ENCODE data around the gene PDGFA.

The PDGFA gene

GRCh38 chr7:459584-460373 is 59.9 kb downstream of the PDGFA start:
- H3K27me3 ChIP-seq (ENCODE audit: control insufficient read depth, insufficient read depth, low read length) = no peaks in the 10 kb centered on the region
- no peak overlapping the region for H3K4me3 ChIP-seq (ENCODE audit: low read depth, low read length)
- H3K27ac ChIP-seq (ENCODE audit: low read depth, low read length) = no peak overlapping the region
- H3K4me1 ChIP-seq (ENCODE audit: control insufficient read depth, insufficient read depth, low read length) = peaks cover 9% of the 10 kb centered on the region; the same call in 1 of the 2 replicates
- H3K9me3 ChIP-seq (ENCODE audit: control insufficient read depth, insufficient read depth, low read length) = no peaks in the 10 kb centered on the region
- no peak overlapping the region for H3K9ac ChIP-seq (ENCODE audit: low read depth, low read length)
- no peaks in the 10 kb centered on the region for H3K36me3 ChIP-seq (ENCODE audit: control insufficient read depth, insufficient read depth, low read length)

GRCh38 chr7:458511-459245 is 61.0 kb downstream of the PDGFA start:
- Histone ChIP-seq H3K27ac (ENCODE audit: low read depth, low read length) (no peak overlapping the region), H3K9me3 (ENCODE audit: control insufficient read depth, insufficient read depth, low read length) (no peaks in the 10 kb centered on the region), H3K4me3 (ENCODE audit: low read depth, low read length) (no peak overlapping the region), H3K4me1 (ENCODE audit: control insufficient read depth, insufficient read depth, low read length) (peaks cover 9% of the 10 kb centered on the region; the same call in 1 of the 2 replicates), H3K27me3 (ENCODE audit: control insufficient read depth, insufficient read depth, low read length) (no peaks in the 10 kb centered on the region), H3K36me3 (ENCODE audit: control insufficient read depth, insufficient read depth, low read length) (no peaks in the 10 kb centered on the region), H3K9ac (ENCODE audit: low read depth, low read length) (no peak overlapping the region)

GRCh38 chr7:457814-458510 is 61.7 kb downstream of the PDGFA start:
- no peaks in the 10 kb centered on the region for H3K36me3 ChIP-seq (ENCODE audit: control insufficient read depth, insufficient read depth, low read length)
- H3K27ac ChIP-seq (ENCODE audit: low read depth, low read length) = no peak overlapping the region
- H3K9ac ChIP-seq (ENCODE audit: low read depth, low read length) = no peak overlapping the region
- peaks cover 10% of the 10 kb centered on the region; the same call in 1 of the 2 replicates for H3K4me1 ChIP-seq (ENCODE audit: control insufficient read depth, insufficient read depth, low read length)
- no peaks in the 10 kb centered on the region for H3K9me3 ChIP-seq (ENCODE audit: control insufficient read depth, insufficient read depth, low read length)
- H3K4me3 ChIP-seq (ENCODE audit: low read depth, low read length) = no peak overlapping the region
- H3K27me3 ChIP-seq (ENCODE audit: control insufficient read depth, insufficient read depth, low read length) = peaks cover 6% of the 10 kb centered on the region

- H3K9me3 ChIP-seq (ENCODE audit: control insufficient read depth, insufficient read depth, low read length) = no peaks in the 10 kb centered on the region
- no peak overlapping the region for H3K4me3 ChIP-seq (ENCODE audit: low read depth, low read length)
- H3K27me3 ChIP-seq (ENCODE audit: control insufficient read depth, insufficient read depth, low read length) = peaks cover 28% of the 10 kb centered on the region
- H3K27ac ChIP-seq (ENCODE audit: low read depth, low read length) = no peak overlapping the region
- peaks cover 19% of the 10 kb centered on the region; the same call in 1 of the 2 replicates for H3K4me1 ChIP-seq (ENCODE audit: control insufficient read depth, insufficient read depth, low read length)
- H3K36me3 ChIP-seq (ENCODE audit: control insufficient read depth, insufficient read depth, low read length) = no peaks in the 10 kb centered on the region
- no peak overlapping the region for H3K9ac ChIP-seq (ENCODE audit: low read depth, low read length)
Measured at GRCh38 chr7:455110-455928, 64.3 kb downstream of the PDGFA start.

- Histone ChIP-seq H3K9me3 (ENCODE audit: control insufficient read depth, insufficient read depth, low read length) (no peaks in the 10 kb centered on the region), H3K27me3 (ENCODE audit: control insufficient read depth, insufficient read depth, low read length) (peaks cover 28% of the 10 kb centered on the region)
Measured at GRCh38 chr7:454356-455109, 65.1 kb downstream of the PDGFA start.

GRCh38 chr7:453597-454306 is 65.9 kb downstream of the PDGFA start:
- Histone ChIP-seq H3K27ac (ENCODE audit: low read depth, low read length) (no peak overlapping the region), H3K27me3 (ENCODE audit: control insufficient read depth, insufficient read depth, low read length) (peaks cover 28% of the 10 kb centered on the region), H3K4me1 (ENCODE audit: control insufficient read depth, insufficient read depth, low read length) (peaks cover 15% of the 10 kb centered on the region; the same call in 1 of the 2 replicates), H3K9me3 (ENCODE audit: control insufficient read depth, insufficient read depth, low read length) (no peaks in the 10 kb centered on the region), H3K36me3 (ENCODE audit: control insufficient read depth, insufficient read depth, low read length) (no peaks in the 10 kb centered on the region), H3K9ac (ENCODE audit: low read depth, low read length) (no peak overlapping the region), H3K4me3 (ENCODE audit: low read depth, low read length) (no peak overlapping the region)

More at GRCh38 chr7:454356-455109, 65.1 kb downstream of the PDGFA start:
- Histone ChIP-seq H3K9ac (ENCODE audit: low read depth, low read length) (no peak overlapping the region), H3K36me3 (ENCODE audit: control insufficient read depth, insufficient read depth, low read length) (no peaks in the 10 kb centered on the region), H3K4me3 (ENCODE audit: low read depth, low read length) (no peak overlapping the region), H3K4me1 (ENCODE audit: control insufficient read depth, insufficient read depth, low read length) (peaks cover 15% of the 10 kb centered on the region; the same call in 1 of the 2 replicates), H3K27ac (ENCODE audit: low read depth, low read length) (no peak overlapping the region)

- 0 out of 2 replicates have a peak overlapping the region, but pooled peaks have one; percentile 1 for H3K4me3 ChIP-seq (ENCODE audit: low read depth, low read length)
- no peak overlapping the region for H3K27ac ChIP-seq (ENCODE audit: low read depth, low read length)
Measured at GRCh38 chr7:452791-453455, 66.7 kb downstream of the PDGFA start.

GRCh38 chr7:452226-452751 is 67.4 kb downstream of the PDGFA start:
- peaks cover 15% of the 10 kb centered on the region; the same call in 1 of the 2 replicates for H3K4me1 ChIP-seq (ENCODE audit: control insufficient read depth, insufficient read depth, low read length)
- H3K27me3 ChIP-seq (ENCODE audit: control insufficient read depth, insufficient read depth, low read length) = peaks cover 28% of the 10 kb centered on the region
- no peaks in the 10 kb centered on the region for H3K9me3 ChIP-seq (ENCODE audit: control insufficient read depth, insufficient read depth, low read length)
- peak overlapping the region; percentile 16 for H3K4me3 ChIP-seq (ENCODE audit: low read depth, low read length)
- no peaks in the 10 kb centered on the region for H3K36me3 ChIP-seq (ENCODE audit: control insufficient read depth, insufficient read depth, low read length)
- no peak overlapping the region for H3K27ac ChIP-seq (ENCODE audit: low read depth, low read length)
- H3K9ac ChIP-seq (ENCODE audit: low read depth, low read length) = no peak overlapping the region

More at GRCh38 chr7:452791-453455, 66.7 kb downstream of the PDGFA start:
- Histone ChIP-seq H3K27me3 (ENCODE audit: control insufficient read depth, insufficient read depth, low read length) (peaks cover 28% of the 10 kb centered on the region), H3K36me3 (ENCODE audit: control insufficient read depth, insufficient read depth, low read length) (no peaks in the 10 kb centered on the region), H3K9ac (ENCODE audit: low read depth, low read length) (no peak overlapping the region), H3K4me1 (ENCODE audit: control insufficient read depth, insufficient read depth, low read length) (peaks cover 15% of the 10 kb centered on the region; the same call in 1 of the 2 replicates), H3K9me3 (ENCODE audit: control insufficient read depth, insufficient read depth, low read length) (no peaks in the 10 kb centered on the region)
